Central memory CD4-positive, alpha-beta T cell (primary cell): ENCODE results near the gene PLA2G6.
A peak's percentile ranks its signal among the peaks of the same experiment; 100 is the strongest.

Source experiments
- DNase-seq: peaks from one replicate; pipeline ENCODE4 v3.0.0; 2022

Gene PLA2G6

DNA sequence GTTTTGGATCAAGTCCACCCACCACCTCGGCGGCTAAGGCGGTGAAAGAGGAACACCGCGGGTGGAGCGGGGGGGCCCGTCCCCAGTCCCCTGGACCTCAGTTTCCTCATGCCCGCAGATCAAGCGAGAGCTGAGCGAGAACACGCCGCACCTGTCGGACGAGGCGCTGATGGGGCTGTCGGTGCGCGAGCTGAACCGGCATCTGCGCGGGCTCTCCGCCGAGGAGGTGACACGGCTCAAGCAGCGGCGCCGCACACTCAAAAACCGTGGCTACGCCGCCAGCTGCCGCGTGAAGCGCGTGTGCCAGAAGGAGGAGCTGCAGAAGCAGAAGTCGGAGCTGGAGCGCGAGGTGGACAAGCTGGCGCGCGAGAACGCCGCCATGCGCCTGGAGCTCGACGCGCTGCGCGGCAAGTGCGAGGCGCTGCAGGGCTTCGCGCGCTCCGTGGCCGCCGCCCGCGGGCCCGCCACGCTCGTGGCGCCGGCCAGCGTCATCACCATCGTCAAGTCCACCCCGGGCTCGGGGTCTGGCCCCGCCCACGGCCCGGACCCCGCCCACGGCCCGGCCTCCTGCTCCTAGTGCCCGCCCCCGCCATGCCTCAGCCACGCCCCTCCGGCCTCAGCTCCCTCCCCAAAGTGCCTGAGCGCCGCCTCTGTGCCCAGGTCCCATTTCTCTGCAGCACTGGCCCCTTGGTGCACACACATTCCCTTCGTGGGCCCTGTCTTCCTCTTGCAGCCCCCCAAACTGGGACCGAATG, 32.8 kb upstream of the PLA2G6 start:
- DNase-seq: peak; percentile 79

DNA sequence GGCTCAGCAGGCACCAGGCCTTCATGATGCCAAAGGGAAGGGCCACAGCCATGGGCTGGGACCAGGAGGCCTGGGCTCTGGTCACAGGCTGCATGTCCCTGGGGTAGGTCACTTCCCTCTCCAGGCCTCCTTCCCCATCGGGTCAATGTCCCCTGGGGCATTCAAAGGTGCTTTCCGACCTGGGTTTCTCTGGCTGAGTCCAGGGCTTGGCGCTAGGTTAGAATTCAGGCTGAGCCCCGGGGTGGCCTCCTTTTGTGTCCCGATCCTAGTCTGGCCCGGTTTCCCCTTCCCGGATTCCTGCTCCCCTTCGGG, 32.3 kb upstream of the PLA2G6 start:
- DNase-seq: no peak

- DNase-seq: no peak
These were observed 31.8 kb upstream of the PLA2G6 start for GRCh38 chr22:38213319-38213989.

GRCh38 chr22:38212442-38212841, 30.8 kb upstream of the PLA2G6 start:
- no peak for DNase-seq

- DNase-seq: no peak
These were observed 29.9 kb upstream of the PLA2G6 start for GRCh38 chr22:38211556-38211955.

GRCh38 chr22:38208551-38208968, 26.9 kb upstream of the PLA2G6 start:
- no peak for DNase-seq

DNA sequence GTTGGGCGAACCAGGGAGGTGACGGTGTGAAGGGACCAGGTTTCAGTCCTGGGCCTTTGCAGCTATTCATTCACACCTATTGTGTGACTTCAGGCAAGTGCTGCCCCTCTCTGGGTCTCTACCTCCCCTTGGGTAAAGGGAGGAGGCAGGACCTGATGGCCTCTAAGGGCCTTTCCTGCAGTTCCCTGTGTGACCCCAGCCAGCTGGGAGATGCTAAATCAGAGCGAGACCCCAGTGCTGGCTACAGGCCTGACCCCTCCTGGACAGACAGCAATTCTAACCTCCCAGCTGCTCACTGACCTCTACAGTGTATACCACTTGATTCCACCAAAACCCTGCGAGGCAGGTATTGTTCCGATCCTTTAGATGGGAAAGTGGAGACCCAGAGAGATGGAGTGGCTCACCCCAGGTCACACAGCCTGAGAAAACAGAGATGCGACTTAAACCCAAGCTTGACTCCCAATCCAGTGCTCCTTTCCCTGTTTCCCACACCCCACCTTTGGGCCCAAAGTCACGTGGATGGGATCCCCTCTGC, 26.3 kb upstream of the PLA2G6 start:
- DNase-seq: no peak

GRCh38 chr22:38205261-38206128, 23.9 kb upstream of the PLA2G6 start:
- no peak for DNase-seq

- DNase-seq: no peak
These were observed 23.2 kb upstream of the PLA2G6 start for GRCh38 chr22:38204784-38205183.

GRCh38 chr22:38203855-38204514, 22.4 kb upstream of the PLA2G6 start:
- no peak for DNase-seq

GRCh38 chr22:38203090-38203810, 21.6 kb upstream of the PLA2G6 start:
- peak; percentile 43 for DNase-seq

GRCh38 chr22:38202437-38203089, 20.9 kb upstream of the PLA2G6 start:
- DNase-seq: peak; percentile 52

DNA sequence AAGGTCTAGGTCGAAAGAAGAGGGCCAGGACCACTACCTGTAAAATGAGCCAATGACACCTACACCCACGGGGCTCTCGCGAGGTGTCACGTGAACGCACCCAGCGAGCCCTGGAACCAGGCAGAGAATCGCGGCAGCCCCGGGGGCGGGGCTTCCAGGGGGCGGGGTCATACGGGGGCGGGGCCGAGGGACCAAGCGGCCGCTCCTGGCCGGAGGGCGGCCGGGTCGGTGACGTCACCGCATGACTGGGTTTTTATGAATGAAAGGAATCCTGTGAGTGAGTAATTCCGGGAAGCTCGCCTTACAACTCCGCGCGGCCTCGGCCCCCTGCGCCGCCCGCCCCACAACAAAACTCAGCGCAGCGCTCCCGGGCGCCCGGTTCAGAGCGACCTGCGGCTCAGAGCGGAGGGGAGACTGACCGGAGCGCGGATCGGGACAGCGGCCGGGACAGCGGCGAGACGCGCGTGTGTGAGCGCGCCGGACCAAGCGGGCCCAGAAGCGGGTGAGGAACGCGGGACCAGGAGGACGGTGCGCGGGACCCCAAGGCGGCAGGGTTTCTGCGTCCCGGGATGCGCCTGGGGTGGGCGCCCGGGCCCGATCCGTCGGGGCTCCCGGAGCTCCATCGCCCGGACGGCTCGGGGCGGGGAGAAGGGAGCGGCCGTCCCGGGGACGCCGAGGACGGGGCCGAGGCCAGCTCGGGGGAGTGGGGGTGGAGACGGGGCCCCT, 20.2 kb upstream of the PLA2G6 start, which contains the start of gene MAFF:
Gene MAFF, plus strand, starts transcription at position 284 of the 726 bp plus-strand sequence. CDS start 11,860 bp downstream, outside the sequence.
- DNase-seq: peak; percentile 77

DNA sequence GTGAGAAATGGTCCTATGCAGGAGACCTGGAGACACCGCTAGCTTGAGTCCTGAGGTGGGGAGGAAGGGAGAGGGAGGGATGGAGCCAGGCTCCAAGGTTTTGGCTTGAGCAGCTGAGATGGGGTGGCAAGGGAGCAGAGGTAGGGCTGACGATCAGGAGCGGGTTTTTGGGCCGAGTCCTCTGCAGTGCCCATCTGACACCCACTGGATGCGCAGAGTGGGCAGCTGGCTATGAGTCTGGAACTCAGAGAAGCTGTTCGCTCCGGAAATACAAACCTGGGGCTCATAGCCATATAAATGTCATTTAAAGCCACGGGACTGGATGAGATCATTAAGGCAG, 19.7 kb upstream of the PLA2G6 start:
- no peak for DNase-seq

GRCh38 chr22:38199826-38200559, 18.4 kb upstream of the PLA2G6 start:
- no peak for DNase-seq

DNA sequence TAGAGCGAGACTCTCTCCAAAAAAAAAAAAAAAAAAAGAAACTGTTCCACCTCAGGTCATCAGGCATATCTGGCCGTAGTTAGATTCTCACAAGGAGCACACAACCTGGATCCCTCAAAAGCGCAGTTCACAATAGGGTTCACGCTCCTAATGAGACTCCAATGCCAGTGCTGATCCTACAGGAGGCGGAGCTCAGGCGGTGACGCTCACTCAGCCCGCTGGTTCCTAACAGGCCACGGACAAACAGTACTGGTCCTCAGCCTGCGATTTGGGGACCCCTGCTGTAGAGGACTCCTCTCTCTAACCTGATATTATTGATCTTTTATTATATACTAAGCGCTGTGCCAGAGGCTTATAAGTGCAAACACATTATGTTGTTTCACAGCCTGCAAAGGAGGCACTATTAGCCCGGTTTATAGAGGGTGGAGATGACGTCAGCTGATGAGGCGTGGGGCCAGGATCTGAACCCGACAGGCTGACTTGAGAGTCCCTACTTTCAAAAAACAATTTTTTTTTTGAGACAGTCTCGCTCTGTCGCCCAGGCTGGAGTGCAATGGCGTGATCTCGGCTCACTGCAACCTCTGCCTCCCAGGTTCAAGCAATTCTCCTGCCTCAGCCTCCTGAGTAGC, 15.3 kb upstream of the PLA2G6 start:
- no peak for DNase-seq

DNA sequence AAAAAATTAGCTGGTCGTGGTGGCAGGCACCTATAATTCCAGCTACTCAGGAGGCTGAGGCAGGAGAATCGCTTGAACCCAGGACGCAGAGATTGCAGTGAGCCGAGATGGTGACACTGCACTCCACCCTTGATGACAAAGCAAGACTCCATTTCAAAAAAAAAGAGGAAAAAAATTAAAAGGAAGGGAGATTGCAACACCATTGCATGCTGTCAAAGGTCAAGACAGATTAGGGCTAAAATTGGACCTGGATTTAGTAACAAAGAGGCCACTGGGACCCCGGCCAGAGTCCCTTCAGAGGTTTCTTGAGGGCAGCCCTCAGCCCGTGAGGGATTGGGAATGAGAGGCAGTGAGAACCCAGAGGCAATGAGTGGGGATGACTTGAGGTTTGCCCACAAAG, 11.9 kb upstream of the PLA2G6 start:
- no peak for DNase-seq

- DNase-seq: no peak
These were observed 10.8 kb upstream of the PLA2G6 start for GRCh38 chr22:38192475-38192863.

DNA sequence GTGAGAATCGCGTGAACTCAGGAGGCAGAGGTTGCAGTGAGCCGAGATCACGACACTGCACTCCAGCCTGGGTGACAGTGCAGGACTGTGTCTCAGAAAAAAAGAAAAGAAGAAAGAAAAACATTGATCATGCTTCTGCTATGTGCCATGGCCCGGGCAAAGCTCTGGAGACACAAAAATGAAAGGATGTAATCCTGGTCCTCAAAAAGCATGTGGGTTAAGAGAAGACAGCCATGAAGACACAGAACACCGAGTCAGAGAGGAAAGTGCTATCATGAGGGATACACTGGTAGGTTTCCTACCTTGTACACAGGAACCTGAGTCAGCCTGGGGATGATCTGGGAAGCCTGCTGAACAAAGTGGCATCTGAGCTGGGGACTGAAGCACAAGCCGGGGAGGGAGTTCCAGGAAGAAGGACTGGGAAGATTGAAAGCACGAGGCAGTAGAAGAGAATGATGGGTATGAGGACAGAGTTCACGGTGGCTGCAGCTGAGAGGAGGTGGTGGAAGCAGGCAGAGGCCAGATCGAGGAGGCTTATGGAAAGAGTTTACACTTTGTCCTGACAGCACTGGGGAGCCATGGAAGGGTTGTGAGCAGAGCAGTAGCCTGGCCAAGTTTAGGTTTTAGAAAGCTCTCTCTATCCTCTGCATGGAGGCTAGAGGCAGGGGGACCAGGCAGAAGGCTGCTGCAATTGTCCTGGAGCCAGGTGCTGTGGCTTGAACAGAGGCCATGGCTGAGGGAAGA, 10.3 kb upstream of the PLA2G6 start:
- DNase-seq: no peak
